Epithelial cell of prostate (primary cell): ENCODE measurements around the gene DCN.
"Not testable (repeated sequence)": the region's sequence is repeated elsewhere in the genome, so short reads cannot be mapped to it uniquely, and the experiment has no call there.

ENCODE experiments used
- DNase-seq: peaks from one replicate; pipeline ENCODE4 v3.0.0-alpha.2; 2011; ENCODE audit warnings: low read depth, low spot score
- H3K27ac ChIP-seq: fragments of 450-650 bp; 2 replicates; pipeline ENCODE4 v1.5.1; 2017; ENCODE audit warnings: mild to moderate bottlenecking

Gene DCN, protein sequence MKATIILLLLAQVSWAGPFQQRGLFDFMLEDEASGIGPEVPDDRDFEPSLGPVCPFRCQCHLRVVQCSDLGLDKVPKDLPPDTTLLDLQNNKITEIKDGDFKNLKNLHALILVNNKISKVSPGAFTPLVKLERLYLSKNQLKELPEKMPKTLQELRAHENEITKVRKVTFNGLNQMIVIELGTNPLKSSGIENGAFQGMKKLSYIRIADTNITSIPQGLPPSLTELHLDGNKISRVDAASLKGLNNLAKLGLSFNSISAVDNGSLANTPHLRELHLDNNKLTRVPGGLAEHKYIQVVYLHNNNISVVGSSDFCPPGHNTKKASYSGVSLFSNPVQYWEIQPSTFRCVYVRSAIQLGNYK

DNA sequence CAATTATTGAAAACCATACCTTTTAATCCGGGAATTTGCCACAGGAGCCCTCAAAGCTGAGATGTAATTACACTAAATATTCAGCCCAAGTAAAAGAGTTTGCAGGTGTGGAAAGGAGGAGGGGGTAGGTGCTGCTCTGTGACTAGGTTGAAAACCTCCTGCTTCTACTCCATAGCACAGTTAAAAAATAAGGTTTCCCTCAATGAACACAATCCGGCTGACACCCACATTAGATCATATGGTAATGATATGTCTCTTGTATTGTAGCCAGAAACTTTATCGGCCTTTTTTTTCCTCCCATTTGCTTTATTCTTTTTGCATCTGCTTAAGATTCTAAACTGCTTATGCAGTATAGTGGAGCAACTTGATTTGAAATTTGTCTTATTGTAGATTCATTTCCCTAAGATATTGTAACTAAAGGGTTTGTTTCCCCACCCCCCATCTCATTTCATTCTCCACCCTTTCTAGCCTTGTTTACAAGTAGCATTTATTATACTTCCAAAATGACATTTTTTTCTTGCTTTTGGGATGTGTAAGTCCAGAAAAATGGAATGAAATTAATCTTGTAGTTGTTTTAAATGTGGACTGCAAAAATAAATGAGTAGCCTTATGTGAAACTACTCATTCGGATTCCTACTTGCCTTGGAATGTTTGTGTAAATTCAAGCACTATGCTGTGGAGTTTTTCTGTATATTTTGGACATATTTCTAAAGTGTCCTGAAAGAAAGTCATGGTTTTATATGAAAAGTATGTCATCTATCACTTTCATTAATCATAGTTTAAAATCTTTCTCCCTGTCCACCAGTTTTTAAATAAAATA is at the start of gene DCN:
TSS of gene DCN (minus strand) at position 182 of the 820 bp plus-strand sequence. CDS start 4,265 bp downstream, outside the sequence.
- H3K27ac ChIP-seq = no peak within 1 kb of the TSS
- no peak for DNase-seq

DNA sequence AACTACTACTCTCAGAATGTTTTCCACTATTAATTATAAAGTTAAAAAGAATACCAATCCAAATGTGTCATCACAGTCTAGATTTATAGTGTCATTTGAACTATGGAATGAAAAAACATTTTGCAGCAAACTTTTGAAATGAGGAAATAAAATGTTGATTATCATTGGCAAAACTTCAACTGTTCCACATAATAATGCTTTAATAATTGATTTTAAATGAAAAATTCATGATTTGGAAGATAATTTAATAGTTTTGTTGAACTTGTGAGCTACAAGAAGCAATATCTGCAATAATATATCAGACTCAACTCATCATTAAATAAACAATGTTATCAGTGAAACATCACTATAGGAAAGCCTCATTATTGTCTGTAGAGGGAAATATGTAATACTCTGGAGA is 48.2 kb upstream of the DCN start:
- H3K27ac ChIP-seq = no peak overlapping the region
- DNase-seq = no peak

DNA sequence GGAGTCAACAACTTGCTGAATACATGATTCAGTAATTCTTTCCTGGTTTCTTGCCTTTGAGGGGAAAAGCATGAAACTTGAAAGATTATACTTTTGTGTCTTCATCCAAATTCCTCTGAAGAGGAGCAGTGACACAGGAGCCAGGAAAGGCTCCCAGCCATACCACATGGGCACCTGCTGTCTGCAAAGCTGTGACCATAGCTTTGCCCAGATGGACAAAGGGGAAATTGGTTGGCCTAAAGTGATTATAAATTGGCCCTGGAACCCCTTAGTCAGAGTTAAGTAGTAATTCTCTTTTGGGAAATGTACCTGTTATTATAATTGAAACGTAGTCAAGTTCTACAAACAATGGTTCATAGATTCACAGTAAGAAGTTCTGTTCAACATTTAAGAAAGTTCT is 44.3 kb upstream of the DCN start:
- DNase-seq = no peak
- H3K27ac ChIP-seq = no peak overlapping the region

DNA sequence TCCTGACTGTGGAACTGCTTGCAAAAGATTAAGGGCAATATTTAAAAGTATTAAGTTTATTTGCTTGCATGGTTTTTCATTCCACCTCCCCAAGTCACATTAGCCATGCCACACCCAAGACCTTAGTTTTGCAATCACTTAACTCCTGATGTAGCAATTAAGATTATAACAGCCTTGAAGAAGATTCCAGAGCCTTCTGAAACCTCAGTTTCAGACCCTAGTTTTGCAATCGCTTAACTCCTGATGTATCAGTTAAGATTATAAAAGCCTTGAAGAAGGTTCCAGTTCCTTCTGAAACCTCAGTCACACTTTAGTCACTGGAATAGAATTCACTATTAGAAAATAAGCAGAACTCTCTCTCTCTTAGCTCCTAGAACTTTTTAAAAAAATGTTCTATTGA is 42.7 kb upstream of the DCN start:
- no peak overlapping the region for H3K27ac ChIP-seq
- DNase-seq = no peak

DNA sequence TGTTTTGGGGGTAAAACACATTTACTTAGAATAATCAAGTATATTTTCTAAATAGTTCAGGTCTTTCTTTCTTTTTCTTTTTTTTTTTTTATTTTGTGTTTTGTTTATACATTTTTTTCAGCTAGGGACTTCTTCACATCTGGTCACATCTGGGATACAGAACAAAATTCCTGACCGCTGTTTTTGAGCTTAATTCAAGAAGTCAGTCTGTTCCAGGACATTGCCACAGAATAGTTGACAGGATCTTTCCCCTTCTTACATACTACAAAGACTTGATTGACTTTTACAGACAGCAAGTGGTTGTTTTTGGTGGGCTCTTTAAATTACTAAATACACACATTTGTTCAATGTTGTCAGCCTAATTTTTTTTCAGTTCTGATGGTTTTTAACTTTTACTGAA is 41.8 kb upstream of the DCN start:
- DNase-seq = no peak
- no peak overlapping the region for H3K27ac ChIP-seq

DNA sequence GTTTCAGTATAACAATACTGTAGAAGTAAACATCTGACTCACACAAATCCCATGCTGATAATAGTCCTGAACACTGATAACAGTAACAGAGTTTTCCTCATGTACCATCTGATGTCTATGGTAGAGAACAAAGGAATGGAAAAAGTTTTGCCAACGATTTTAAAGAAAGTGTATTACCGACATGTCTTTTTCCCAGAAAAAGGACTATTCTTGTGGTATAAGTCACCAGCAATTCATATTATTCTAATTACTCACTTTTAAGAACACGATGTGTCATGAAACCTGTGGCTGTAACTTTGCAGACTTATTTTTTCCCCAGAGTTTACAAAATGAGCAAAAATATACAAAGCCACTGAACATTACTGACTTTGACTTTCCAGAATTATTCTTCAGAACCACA is 40.1 kb upstream of the DCN start:
- no peak for DNase-seq
- no peak overlapping the region for H3K27ac ChIP-seq

DNA sequence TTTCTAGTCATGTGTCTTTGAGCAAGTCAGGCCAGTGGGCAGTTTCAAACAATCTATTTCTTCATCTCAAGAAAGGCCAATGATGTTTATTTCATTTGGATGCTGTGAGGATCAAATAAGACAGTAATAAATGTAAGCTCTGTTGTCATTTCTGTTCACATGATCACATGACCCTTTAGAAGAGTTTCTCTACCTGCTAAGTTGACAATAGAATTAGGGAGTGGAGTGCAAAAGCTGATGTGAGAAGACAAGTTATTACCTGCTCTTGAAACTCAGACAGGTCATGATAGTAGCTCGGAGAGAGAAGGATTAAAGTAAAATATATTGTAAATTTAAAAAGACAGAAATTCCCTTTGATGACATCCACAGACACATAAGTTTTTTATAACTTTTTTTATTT is 37.3 kb upstream of the DCN start:
- H3K27ac ChIP-seq = peak overlapping the region; percentile 65
- peak; percentile 52 for DNase-seq

DNA sequence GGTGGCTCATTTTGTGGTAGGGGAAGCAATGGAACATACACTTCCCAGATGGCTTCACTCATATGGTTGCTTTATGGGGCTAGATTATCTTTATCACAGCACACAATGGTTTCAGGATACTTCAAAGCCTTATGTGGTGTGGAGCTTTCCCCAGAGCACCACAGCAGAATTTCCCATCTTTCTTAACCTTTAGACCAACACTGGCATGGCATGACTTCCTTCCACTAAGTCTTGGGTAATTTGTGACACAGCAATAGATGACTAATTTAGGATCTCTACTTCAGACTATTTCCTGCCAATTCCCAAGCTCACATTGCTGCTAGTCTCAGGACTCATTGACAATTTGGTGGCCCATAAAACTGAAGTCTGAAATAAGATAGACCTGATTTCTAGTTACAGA is 36.9 kb upstream of the DCN start:
- peak overlapping the region; percentile 65 for H3K27ac ChIP-seq
- DNase-seq = peak; percentile 50

DNA sequence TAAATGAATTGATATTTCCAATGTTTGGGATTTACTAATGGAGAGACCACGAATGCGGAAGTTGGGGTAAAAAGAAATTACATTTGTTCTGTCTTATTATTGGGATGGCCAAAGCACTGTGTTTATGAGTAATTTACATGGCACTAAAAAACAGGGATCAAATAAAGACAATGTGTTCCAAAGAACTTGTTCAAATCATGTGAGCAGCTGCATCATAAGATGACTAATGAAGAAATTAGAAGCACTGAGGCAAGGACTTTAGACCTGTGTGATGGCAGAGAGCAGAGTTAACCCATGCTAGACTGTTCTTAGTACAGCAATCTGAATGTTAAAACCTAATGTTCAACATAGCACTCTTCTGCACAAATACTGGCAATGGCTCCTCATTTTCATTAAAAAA is 34.3 kb upstream of the DCN start:
- no peak for DNase-seq
- H3K27ac ChIP-seq = no peak overlapping the region

DNA sequence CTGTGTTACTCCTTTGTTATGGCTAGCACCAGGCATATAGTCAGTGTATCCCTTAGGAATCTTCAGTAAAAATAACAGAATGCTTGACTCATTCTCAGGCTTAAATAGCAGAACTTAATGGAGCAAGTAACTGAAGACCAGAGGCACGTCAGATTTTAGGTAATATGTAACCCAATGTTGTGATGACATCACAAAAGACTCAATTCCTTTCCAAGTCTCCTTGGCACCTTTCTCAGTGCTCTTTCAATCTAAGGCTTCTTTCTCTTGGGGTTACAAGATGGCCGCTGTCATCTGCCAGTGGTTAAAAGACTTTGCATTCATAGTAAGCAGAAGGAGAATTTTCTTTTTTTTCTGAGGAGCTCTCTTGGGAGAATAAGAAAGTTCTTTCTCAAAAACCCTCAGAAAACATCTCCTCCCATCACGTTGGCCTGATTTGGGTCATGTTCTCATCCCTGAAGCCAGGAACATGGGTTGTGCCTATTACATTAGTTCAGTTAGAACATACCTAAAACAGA is 33.4 kb upstream of the DCN start:
- H3K27ac ChIP-seq = no peak overlapping the region
- DNase-seq = no peak

DNA sequence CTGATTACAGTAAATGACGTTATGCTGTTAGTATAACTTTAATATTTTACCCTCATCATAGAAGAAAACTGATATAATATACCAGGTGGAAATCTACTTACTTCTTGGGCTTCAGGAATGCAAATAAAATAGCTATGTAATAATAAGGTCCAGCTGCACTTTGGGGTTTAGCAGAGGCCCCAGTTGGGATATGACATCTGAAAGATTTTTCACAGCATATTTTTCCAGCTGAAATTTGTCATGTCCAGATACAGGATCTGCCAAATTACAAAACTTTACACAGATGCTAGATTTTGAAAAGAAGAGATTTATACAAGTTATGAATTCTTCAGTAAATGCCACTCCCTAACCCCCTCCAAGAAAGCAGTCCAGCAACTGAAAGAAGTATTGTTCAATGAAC is 29.2 kb upstream of the DCN start:
- no peak overlapping the region for H3K27ac ChIP-seq
- no peak for DNase-seq

DNA sequence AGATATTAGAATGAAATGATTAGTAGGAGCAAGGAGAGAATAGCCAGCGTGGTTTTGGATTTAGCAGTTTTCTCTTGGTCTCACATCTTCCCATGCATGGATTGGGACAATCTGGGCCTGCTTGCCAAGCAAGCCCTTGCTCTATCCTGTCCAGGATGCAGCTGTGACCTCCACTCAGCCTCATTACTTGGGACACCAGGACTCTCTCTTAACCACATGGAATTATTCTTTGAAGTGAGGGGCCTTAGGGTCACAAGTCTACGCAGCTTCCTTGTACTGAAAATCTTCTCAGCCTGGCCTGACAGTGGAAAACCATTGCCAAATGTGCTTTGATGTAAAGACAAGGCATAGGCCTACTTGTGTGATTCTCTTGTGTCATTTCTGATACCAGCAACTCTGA is 28.0 kb upstream of the DCN start:
- no peak overlapping the region for H3K27ac ChIP-seq
- no peak for DNase-seq

DNA sequence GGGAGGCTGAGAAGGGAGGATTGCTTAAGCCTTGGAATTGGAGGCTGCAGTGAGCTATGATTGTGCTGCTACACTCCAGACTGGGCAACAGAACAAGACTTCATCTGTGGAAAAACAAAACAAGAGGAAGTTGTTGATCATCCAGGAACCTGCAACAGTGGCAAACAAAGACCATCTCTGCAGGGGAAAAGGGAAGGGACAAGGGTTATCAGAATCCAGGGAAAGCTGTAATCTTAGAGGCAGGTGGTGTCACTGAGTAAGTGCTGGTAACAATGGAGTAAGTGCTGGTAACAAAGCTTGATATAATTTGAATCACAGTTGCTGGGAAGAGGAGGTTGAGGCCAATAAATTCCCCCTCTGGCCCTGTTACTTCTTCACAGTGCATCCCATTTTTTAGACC is 27.5 kb upstream of the DCN start:
- no peak overlapping the region for H3K27ac ChIP-seq
- DNase-seq = no peak

DNA sequence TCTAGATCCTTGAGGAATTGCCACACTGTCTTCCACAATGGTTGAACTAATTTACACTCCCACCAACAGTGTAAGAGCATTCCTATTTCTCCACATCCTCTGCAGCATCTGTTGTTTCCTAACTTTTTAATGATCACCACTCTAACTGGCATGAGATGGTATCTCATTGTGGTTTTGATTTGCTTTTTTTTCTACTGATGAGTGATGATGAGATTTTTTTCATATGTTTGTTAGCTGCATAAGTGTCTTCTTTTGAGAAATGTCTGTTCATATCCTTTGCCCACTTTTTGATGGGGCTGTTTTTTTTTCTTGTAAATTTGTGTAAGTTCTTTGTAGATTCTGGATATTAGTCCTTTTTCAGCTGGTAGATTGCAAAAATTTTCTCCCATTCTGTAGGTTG is 24.7 kb upstream of the DCN start:
- H3K27ac ChIP-seq, DNase-seq: not testable (repeated sequence)

DNA sequence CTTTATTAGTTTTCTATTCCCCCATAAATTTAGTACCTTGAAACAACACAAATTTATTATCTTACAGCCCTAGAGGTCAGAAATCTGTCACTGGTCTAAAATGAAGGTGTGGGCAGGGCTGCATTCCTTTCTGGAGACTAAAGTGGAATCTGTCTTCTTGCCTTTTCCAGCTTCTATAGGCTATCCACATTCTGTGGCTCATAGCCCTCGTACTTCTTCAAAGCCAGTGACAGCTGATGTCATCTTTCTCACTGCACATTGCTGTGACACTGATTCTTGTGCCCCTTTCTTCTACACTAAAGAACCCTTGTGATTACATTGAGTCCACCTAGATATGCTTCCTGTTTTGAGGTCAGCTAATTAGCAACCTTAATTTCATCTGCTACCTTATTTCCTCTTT is 23.2 kb upstream of the DCN start:
- DNase-seq = no peak
- H3K27ac ChIP-seq = no peak overlapping the region

DNA sequence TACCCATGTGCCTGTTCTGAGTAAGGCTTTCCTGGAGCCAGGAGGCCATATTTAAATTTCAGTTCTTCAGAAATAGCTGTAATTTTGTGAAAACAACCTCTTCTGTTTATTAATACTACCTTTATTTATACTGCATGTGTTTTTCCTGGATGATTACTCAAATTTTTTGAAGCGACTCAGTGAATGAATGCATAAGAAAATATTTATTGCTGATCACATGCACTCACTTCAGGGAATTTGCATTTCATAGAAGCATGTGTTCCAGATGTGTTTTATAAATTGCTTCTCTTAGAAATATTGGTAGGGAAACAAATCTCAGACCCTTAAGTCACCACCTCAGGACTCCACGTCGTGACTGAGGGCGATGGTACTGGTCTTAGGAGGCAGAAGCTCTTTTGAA is 21.8 kb upstream of the DCN start:
- no peak overlapping the region for H3K27ac ChIP-seq

DNA sequence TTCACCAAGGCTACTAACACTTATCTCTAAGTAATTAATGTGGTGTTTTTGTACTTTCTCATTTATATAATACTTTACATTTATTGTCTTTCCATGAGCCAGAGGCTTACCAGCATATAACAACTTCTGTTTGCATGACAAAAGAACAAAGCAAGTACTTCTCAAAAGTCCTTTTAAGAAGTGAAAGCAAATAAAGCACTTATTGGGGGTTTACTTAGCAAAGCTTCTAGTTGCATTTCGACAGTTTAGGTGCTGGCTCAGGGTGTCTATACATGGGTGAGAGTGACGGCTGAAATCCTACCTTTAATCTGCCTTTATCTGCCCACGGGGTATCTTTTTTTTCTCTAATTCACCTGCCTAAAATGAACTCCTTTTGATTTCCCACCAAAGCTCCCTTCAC is 21.0 kb upstream of the DCN start:
- no peak for DNase-seq
- no peak overlapping the region for H3K27ac ChIP-seq

More for the DNA sequence above, 21.8 kb upstream of the DCN start:
- no peak for DNase-seq

DNA sequence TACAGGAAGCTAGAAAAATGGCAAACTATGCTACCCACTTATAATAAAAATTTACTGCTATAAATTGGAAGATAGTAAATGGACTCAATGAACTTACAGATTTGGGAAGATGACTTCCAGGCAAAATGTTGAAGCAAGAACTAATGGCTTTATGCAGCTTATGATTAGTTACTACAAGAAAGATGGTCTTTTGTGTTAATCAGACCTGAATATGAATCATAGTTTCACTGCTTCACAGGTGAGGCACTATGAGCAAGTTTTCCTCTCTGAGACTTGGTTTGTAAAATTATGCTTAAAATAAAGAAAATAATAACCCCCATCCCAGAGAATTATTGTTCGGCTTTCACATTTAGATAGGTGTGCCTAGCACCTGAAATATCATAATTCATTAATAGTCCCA is 19.8 kb upstream of the DCN start:
- peak; percentile 18 for DNase-seq

DNA sequence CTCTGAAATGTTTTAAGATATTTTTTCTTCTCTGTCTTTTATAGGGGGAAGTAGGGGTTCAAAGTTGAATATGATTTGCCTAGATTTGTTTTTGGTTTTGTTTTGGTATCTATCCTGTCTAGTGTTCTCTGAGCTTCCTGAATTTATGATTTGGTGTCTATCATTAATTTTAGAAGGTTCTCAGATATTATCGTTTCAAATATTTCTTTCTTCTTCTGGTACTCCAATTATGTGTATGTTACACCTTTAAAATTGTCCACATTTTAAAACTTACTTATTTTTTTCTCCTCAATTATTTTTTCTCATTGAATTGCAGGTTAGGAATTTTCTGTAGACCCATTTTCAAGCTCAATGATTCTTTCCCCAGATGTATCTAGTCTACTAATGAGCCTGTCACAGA is 13.8 kb upstream of the DCN start:
- H3K27ac ChIP-seq = no peak overlapping the region
- DNase-seq = no peak

More for the DNA sequence above, 19.8 kb upstream of the DCN start:
- peak overlapping the region; percentile 36 for H3K27ac ChIP-seq

DNA sequence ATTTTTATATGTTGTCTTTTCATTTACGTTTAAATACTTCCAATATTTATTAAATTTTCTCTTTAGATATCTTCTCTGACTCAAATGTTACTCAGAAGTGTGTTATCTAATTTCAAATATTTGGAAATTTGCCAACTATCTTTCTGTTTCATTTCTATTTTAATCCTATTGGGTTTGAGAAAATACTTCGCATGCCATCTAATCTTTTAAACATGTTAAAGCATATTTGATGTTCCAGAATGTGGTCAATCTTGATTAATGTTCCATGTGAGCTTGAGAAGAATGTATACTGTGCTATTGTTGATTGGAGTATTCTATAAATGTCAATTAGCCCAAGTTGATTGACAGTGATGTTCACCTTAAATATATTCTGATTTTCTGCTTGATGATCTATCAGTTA is 11.9 kb upstream of the DCN start:
- H3K27ac ChIP-seq = no peak overlapping the region
- DNase-seq = peak; percentile 20

DNA sequence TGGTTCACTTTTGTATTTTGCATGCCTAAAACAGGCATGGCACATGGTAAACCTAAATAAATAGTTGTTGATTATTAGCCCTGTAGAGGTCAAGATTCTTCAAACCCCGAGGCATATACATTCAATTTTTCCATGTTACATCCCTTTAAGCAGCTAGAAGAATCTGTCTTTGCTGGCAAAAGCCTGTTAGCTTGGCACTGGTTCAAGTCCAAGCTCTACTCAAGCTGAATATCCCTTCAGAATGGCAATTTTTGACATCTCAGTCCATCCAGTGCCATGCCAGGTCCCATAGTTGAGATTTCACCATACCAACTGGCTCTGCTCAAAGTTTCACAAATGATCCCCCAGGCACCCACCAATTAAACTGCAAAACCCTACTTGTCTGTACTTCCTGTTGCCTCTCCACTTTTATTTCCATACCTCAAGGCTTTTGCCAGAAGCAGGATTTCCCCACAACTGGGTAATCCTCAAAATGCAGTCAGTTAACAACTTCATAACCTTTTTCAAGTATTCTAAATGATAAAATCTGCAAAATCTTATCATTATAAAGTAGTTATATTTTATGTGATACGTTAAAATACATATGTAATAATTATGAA is 9.0 kb upstream of the DCN start:
- no peak for DNase-seq
- no peak overlapping the region for H3K27ac ChIP-seq
